Endothelial cell of umbilical vein (primary cell): ENCODE measurements around the gene PEX5L. TPM values are rescaled to one million over a fixed set of nuclear protein-coding genes. Genes with fewer than 3 reads are reported as not detected.

Experiments used
- BruUV-seq: library from RNA; stranded (reverse); fragments of 400-500 nt; replicated peaks from 2 replicates; lab custom pipeline; 2021; lab: Mats Ljungman, UMichigan
- CTCF ChIA-PET: fragments of 300-600, 350-600 bp; sonication (Branson Sonifier 250); formaldehyde crosslinking; loops from one replicate; lab custom pipeline; 2021; ENCODE audit warnings: antibody characterized with exemption, inconsistent platforms; lab: Charles Lee
- POLR2A ChIA-PET: fragments of 300-600, 350-600 bp; sonication (Branson Sonifier 250); formaldehyde crosslinking; loops from one replicate; lab custom pipeline; 2021; ENCODE audit warnings: antibody characterized with exemption, inconsistent platforms; lab: Charles Lee
- DNase-seq: peaks from one replicate; pipeline ENCODE4 v3.0.0-alpha.2; 2011; ENCODE audit warnings: low read depth, low spot score
- FAIRE-seq: peaks from 2 replicates; lab custom pipeline; 2011; peaks lifted over from hg19 to GRCh38; lab: Jason Lieb, UNC
- H2AFZ ChIP-seq: 2 replicates; pipeline ENCODE4 v1.6.0; 2012; ENCODE audit warnings: low read depth, low read length, control low read depth, inconsistent platforms
- H3K27ac ChIP-seq: 2 replicates; pipeline ENCODE4 v1.5.1; 2011; ENCODE audit warnings: low read depth, mild to moderate bottlenecking, control low read depth, low read length, moderate library complexity; ENCODE audit not compliant: insufficient read depth
- H3K27me3 ChIP-seq, 2 experiments: 2 replicates each; pipeline versions ENCODE4 v1.6.0 to v1.6.1; 2011; ENCODE audit warnings: low read length in 2 of 2, mixed read lengths in 1 of 2; ENCODE audit not compliant: control insufficient read depth in 2 of 2, insufficient read depth in 2 of 2
- H3K36me3 ChIP-seq, 2 experiments: 2 replicates in 1 of 2; 3 replicates in 1 of 2; pipeline ENCODE4 v1.5.1; 2011; ENCODE audit warnings: low read length in 2 of 2, mild to moderate bottlenecking in 1 of 2, moderate library complexity in 1 of 2; ENCODE audit not compliant: control insufficient read depth in 2 of 2, insufficient read depth in 2 of 2; ENCODE audit errors: extremely low read depth in 1 of 2
- H3K4me1 ChIP-seq: 3 replicates; pipeline ENCODE4 v1.5.1; 2011; ENCODE audit warnings: mild to moderate bottlenecking, low read length; ENCODE audit not compliant: control insufficient read depth, insufficient read depth; ENCODE audit errors: extremely low read depth
- H3K4me2 ChIP-seq: 2 replicates; pipeline ENCODE4 v1.6.1; 2011; ENCODE audit warnings: low read length, control low read depth, mixed read lengths; ENCODE audit not compliant: insufficient read depth
- H3K4me3 ChIP-seq, 3 experiments: fragments of 200-600 bp in 1 of 3; sonication (generic), shearing (Covaris generic) in 1 of 3; replicated peaks in 1 of 3; 2 replicates each; pipeline ENCODE4 v1.5.1; 2011 to 2016; ENCODE audit warnings: control low read depth in 3 of 3, low read length in 3 of 3, mild to moderate bottlenecking in 2 of 3, inconsistent platforms in 1 of 3, low read depth in 1 of 3, moderate library complexity in 1 of 3; ENCODE audit not compliant: insufficient read depth in 1 of 3
- H3K79me2 ChIP-seq: 2 replicates; pipeline ENCODE4 v1.6.0; 2012; ENCODE audit warnings: low read length, inconsistent platforms; ENCODE audit not compliant: control insufficient read depth, insufficient read depth
- H3K9ac ChIP-seq: replicated peaks from 2 replicates; pipeline ENCODE3; 2011; ENCODE audit warnings: low read length, control low read depth; ENCODE audit not compliant: insufficient read depth; ENCODE audit errors: extremely low read depth
- H3K9me1 ChIP-seq: replicated peaks from 3 replicates; pipeline ENCODE4 v1.6.0; 2011; ENCODE audit warnings: mild to moderate bottlenecking, low read length; ENCODE audit not compliant: control insufficient read depth, insufficient read depth; ENCODE audit errors: extremely low read depth
- H3K9me3 ChIP-seq: replicated peaks from 2 replicates; pipeline ENCODE4 v1.5.1; 2012; ENCODE audit warnings: low read length, inconsistent platforms; ENCODE audit not compliant: control insufficient read depth, insufficient read depth
- H4K20me1 ChIP-seq: replicated peaks from 2 replicates; pipeline ENCODE3; 2011; ENCODE audit warnings: mild to moderate bottlenecking, low read length; ENCODE audit not compliant: control insufficient read depth, insufficient read depth; ENCODE audit errors: extremely low read depth
- CTCF ChIP-seq, 2 donors: IDR thresholded peaks; 1 replicate in 1 of 2; 2 replicates in 1 of 2; pipeline ENCODE4 v1.5.1; 2011; ENCODE audit warnings: low read length in 2 of 2, mild to moderate bottlenecking in 2 of 2, moderate library complexity in 2 of 2, control low read depth in 1 of 2, inconsistent platforms in 1 of 2, low read depth in 1 of 2; ENCODE audit not compliant: insufficient read depth in 1 of 2; ENCODE audit errors: extremely low read depth in 1 of 2
- FOS ChIP-seq: IDR thresholded peaks from 2 replicates; pipeline ENCODE4 v1.6.1; 2011; ENCODE audit warnings: mild to moderate bottlenecking, low read length, moderate library complexity, borderline replicate concordance; ENCODE audit not compliant: insufficient read depth
- GATA2 ChIP-seq: IDR thresholded peaks from 2 replicates; pipeline ENCODE4 v1.7.0; 2011; ENCODE audit warnings: low read depth, mild to moderate bottlenecking, moderate library complexity, mixed read lengths, low read length; ENCODE audit not compliant: insufficient read length, insufficient read depth
- MAX ChIP-seq: IDR thresholded peaks from 2 replicates; pipeline ENCODE4 v1.6.1; 2011; ENCODE audit not compliant: insufficient read depth, insufficient read length
- MYC ChIP-seq: IDR thresholded peaks from one replicate; pipeline ENCODE4 v1.6.1; 2011; ENCODE audit warnings: mild to moderate bottlenecking, low read depth, low read length
- POLR2AphosphoS5 ChIP-seq: IDR thresholded peaks from 2 replicates; pipeline ENCODE4 v1.6.1; 2012; ENCODE audit warnings: low read depth, mild to moderate bottlenecking, control low read depth, low read length, moderate library complexity; ENCODE audit not compliant: insufficient read depth
- dilution Hi-C: fragments of 300-500 bp; cut with MboI; formaldehyde crosslinking; loops from one replicate; pipeline ENCODE4 v1.15.0; 2019; ENCODE audit warnings: low sequenced_read_pairs; ENCODE audit not compliant: extremely low pct_ligation_motif_present
- intact Hi-C: fragments of 100-400 bp; cut with micrococcal nuclease; formaldehyde crosslinking; loops from one replicate; pipeline ENCODE4 v1.10.0; 2022
- polyA plus RNA-seq, 4 experiments: library from polyadenylated mRNA; depleted of rRNA in 3 of 4; stranded (reverse) in 3 of 4; unstranded in 1 of 4; fragments of >200 nt; gene quantifications; 2 replicates each; pipeline versions ENCODE4 v1.2.1 to v1.2.3, GENCODE V29; 2011 to 2012; ENCODE audit warnings: missing spikeins in 1 of 4
- total RNA-seq: library from RNA; stranded (reverse); gene quantifications from 2 replicates; pipeline ENCODE4 v1.2.3, GENCODE V29; 2021

The PEX5L gene
- total and polyA plus RNA-seq, 2 donors (not counting 3 experiments of a cell fraction or from before 2014, with no cell fraction given): not detected

GRCh38 chr3:179832333-179832854 is 204.3 kb downstream of the PEX5L start:
- BruUV-seq: no TSS peak
- intact Hi-C loops (no loop called here), dilution Hi-C loops (no loop called here)
- no peaks in the 10 kb centered on the region for H3K4me1 ChIP-seq
- H3K9me1 ChIP-seq: no peaks in the 10 kb centered on the region
- H3K9me3 ChIP-seq: no peaks in the 10 kb centered on the region
- POLR2A ChIA-PET: interaction anchor here (0.6 kb wide), 1 partner anchor 912 kb away, joined by 3 read pairs; no protein-coding TSS in a partner anchor
- no peaks in the 10 kb centered on the region for H3K36me3 ChIP-seq
- no peak overlapping the region for H3K27ac ChIP-seq
- FAIRE-seq (no peak), DNase-seq (no peak)
- no peaks in the 10 kb centered on the region for H4K20me1 ChIP-seq
- peaks cover 0 to 4% of the 10 kb centered on the region in 2 experiments for H3K27me3 ChIP-seq
- no peak overlapping the region for H3K4me3 ChIP-seq
- CTCF ChIA-PET: no interaction called here
- TF ChIP-seq FOS (no peak), GATA2 (no peak), MYC (no peak), MAX (no peak), CTCF (IDR thresholded peaks at IDR 0.05; ENCODE audit: extremely low read depth in 1 of 2, insufficient read depth in 1 of 2, low read depth in 1 of 2, low read length in 2 of 2) (no peak), POLR2AphosphoS5 (no peak)
- no peak overlapping the region for H3K4me2 ChIP-seq
- no peaks in the 10 kb centered on the region for H3K79me2 ChIP-seq
- H2AFZ ChIP-seq: no peak overlapping the region
- no peak overlapping the region for H3K9ac ChIP-seq
